ENCODE measurements around the gene SMTN. TPM values are rescaled to one million over a fixed set of nuclear protein-coding genes. Genes with fewer than 3 reads are reported as not detected.

The SMTN gene
- total RNA-seq, 2 experiments from 2014 or later, result 2.9 TPM

DNA sequence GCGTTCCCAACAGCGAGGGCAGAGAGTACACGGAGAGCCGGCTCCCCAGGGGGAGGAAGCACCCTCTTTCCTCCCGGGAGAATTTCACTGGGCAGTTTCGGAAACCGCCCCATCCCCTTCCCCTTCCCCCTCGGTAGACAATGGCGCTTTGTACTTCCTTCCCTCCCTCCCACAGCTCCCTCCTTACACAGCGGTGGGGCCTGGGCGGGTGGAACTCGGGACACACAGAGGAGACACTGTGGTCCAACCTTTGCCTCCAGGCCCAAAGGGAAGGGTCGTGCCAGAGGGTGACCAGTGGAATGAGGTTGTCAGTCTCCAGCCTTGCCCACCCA lies 4.3 kb downstream of the SMTN start:
- peaks cover 33% of the 10 kb centered on the region for H3K4me1 Mint-ChIP-seq (ENCODE audit: low read depth)
- H3K27ac Mint-ChIP-seq, result no peak overlapping the region
- ChIA-PET CTCF (interaction anchor here (0.6 to 1.6 kb wide), 21 partner anchors 11 to 325 kb away, joined by 3 to 21 read pairs (median 5); partner anchors contain the start of genes MORC2, PIK3IP1, SELENOM and TUG1), POLR2A (interaction anchor here (0.6 to 3.8 kb wide), 14 partner anchors 10 to 478 kb away, joined by 3 to 23 read pairs (median 4); partner anchors contain the start of genes MORC2, SELENOM, TCN2 and TUG1)
- H3K4me3 ChIP-seq (ENCODE audit: low read length), result peak overlapping the region; percentile 88
- no peaks in the 10 kb centered on the region for H3K36me3 ChIP-seq (ENCODE audit: insufficient read depth, low read length)
- H3K36me3 Mint-ChIP-seq (ENCODE audit: low read depth), result no peaks in the 10 kb centered on the region
- TF ChIP-seq, protein P1, sequence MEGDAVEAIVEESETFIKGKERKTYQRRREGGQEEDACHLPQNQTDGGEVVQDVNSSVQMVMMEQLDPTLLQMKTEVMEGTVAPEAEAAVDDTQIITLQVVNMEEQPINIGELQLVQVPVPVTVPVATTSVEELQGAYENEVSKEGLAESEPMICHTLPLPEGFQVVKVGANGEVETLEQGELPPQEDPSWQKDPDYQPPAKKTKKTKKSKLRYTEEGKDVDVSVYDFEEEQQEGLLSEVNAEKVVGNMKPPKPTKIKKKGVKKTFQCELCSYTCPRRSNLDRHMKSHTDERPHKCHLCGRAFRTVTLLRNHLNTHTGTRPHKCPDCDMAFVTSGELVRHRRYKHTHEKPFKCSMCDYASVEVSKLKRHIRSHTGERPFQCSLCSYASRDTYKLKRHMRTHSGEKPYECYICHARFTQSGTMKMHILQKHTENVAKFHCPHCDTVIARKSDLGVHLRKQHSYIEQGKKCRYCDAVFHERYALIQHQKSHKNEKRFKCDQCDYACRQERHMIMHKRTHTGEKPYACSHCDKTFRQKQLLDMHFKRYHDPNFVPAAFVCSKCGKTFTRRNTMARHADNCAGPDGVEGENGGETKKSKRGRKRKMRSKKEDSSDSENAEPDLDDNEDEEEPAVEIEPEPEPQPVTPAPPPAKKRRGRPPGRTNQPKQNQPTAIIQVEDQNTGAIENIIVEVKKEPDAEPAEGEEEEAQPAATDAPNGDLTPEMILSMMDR (IDR thresholded peaks at IDR 0.05), result peak; percentile 66
- no peak for ATAC-seq (ENCODE audit: poor library complexity)
- peak overlapping the region; percentile 65 for H3K4me3 Mint-ChIP-seq
- intact Hi-C loops (cut with DNase I, micrococcal nuclease), result loop anchor here (1.0 to 10.0 kb wide), 8 partner anchors 62 to 495 kb away; partner anchors contain the start of genes DUSP18 (in 1 of the 2) and PES1 (in 1 of the 2)
- H3K9me3 Mint-ChIP-seq, result no peaks in the 10 kb centered on the region
- DNase-seq, result peak in 1 of 14 experiments; percentile 40
- no peaks in the 10 kb centered on the region for H3K27me3 Mint-ChIP-seq
- H3K4me1 ChIP-seq (ENCODE audit: insufficient read depth, low read length), result peaks cover 53% of the 10 kb centered on the region
- no peaks in the 10 kb centered on the region for H3K9me3 ChIP-seq (ENCODE audit: control insufficient read depth in 1 of 2, insufficient read depth in 1 of 2, low read length in 2 of 2)
- H3K27me3 ChIP-seq (ENCODE audit: control insufficient read depth in 1 of 2, insufficient read depth in 2 of 2, low read length in 2 of 2), result no peaks in the 10 kb centered on the region
- no peak overlapping the region for H3K27ac ChIP-seq (ENCODE audit: low read depth in 1 of 2, low read length in 2 of 2)

DNA sequence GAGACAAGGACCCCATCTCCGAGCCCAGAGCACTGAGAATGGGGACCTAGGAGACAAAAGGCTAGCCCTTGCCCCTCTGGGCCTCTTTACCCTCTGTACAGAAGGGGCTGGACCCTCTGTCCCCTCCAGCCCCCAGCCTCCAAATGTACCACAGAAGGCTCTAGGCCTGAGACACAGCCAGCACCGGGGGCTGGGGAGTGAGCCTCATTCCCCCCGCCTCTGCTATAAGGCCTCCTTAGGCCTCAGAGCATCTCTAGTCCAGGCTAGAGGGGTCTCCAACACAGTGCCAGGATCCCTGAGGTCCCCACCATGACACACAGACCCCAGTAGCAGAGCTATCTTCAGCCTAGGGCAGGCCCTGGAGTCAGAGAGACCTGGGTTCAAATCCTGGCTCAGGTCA lies 4.8 kb downstream of the SMTN start:
- H3K27me3 Mint-ChIP-seq, result no peaks in the 10 kb centered on the region
- intact Hi-C loops (cut with DNase I, micrococcal nuclease), result loop anchor here (1.0 to 10.0 kb wide), 9 partner anchors 61 to 495 kb away; partner anchors contain the start of genes DUSP18 (in 1 of the 2), PES1 (in 1 of the 2) and SLC35E4 (in 1 of the 2)
- H3K4me1 Mint-ChIP-seq (ENCODE audit: low read depth), result peaks cover 33% of the 10 kb centered on the region
- no peaks in the 10 kb centered on the region for H3K9me3 Mint-ChIP-seq
- no peaks in the 10 kb centered on the region for H3K36me3 Mint-ChIP-seq (ENCODE audit: low read depth)
- H3K36me3 ChIP-seq (ENCODE audit: insufficient read depth, low read length), result no peaks in the 10 kb centered on the region
- H3K27me3 ChIP-seq (ENCODE audit: control insufficient read depth in 1 of 2, insufficient read depth in 2 of 2, low read length in 2 of 2), result no peaks in the 10 kb centered on the region
- TF ChIP-seq, protein P1 (IDR thresholded peaks at IDR 0.05), result no peak
- no peak for ATAC-seq (ENCODE audit: poor library complexity)
- CTCF ChIA-PET, result interaction anchor here (1.6 kb wide), 1 partner anchor 166 kb away, joined by 9 read pairs; no protein-coding TSS in a partner anchor
- H3K4me1 ChIP-seq (ENCODE audit: insufficient read depth, low read length), result peaks cover 48% of the 10 kb centered on the region
- no peaks in the 10 kb centered on the region for H3K9me3 ChIP-seq (ENCODE audit: control insufficient read depth in 1 of 2, insufficient read depth in 1 of 2, low read length in 2 of 2)
- peak overlapping the region; percentile 54 for H3K4me3 Mint-ChIP-seq
- no peak overlapping the region for H3K27ac ChIP-seq (ENCODE audit: low read depth in 1 of 2, low read length in 2 of 2)
- DNase-seq, result no peak
- H3K27ac Mint-ChIP-seq, result no peak overlapping the region
- POLR2A ChIA-PET, result interaction anchor here (1.5 to 3.8 kb wide), 3 partner anchors 22 to 145 kb away, joined by 13 to 23 read pairs (median 22); partner anchors contain the start of genes MORC2, SELENOM and TUG1
- no peak overlapping the region for H3K4me3 ChIP-seq (ENCODE audit: low read length)

DNA sequence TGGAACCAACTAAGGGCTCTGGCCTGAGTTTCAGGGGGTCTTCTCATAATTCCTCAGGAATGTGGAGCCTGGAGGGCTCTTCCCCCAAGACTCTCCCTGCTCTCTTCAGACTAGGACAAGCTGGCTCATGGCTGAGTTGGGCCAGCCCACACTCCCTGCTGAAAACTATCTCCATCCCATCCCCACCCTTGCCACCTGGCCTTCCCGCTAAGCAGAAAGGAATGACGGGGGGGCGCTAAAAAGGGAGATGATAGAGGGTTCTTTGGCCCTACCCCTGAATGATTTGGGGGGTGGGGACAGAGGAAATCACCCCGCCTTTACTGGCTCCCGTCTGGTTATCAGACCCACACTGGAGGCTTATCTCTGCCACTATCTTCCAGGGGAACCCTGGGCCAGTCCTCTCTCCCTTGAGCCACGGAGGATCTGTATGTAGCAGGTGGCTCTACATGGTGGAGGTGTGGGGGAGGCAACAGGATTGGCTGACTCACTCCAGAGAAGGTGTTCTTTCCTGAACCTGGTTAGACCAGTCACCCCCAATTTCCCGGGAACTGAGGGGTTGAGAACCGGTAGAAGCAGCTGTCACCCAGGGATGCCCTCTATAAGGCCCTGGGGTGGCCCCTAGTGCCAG lies 5.7 kb downstream of the SMTN start:
- peak overlapping the region; percentile 39 for H3K4me3 Mint-ChIP-seq
- no peaks in the 10 kb centered on the region for H3K9me3 Mint-ChIP-seq
- H3K4me3 ChIP-seq (ENCODE audit: low read length), result no peak overlapping the region
- no peak for ATAC-seq (ENCODE audit: poor library complexity)
- no peaks in the 10 kb centered on the region for H3K36me3 Mint-ChIP-seq (ENCODE audit: low read depth)
- intact Hi-C loops (cut with DNase I, micrococcal nuclease), result loop anchor here (1.0 to 10.0 kb wide), 5 partner anchors 60 to 452 kb away; partner anchors contain the start of genes DUSP18 (in 1 of the 2) and SLC35E4 (in 1 of the 2)
- peaks cover 27% of the 10 kb centered on the region for H3K4me1 Mint-ChIP-seq (ENCODE audit: low read depth)
- H3K27ac ChIP-seq (ENCODE audit: low read depth in 1 of 2, low read length in 2 of 2), result no peak overlapping the region
- no peak for DNase-seq
- TF ChIP-seq, protein P1 (IDR thresholded peaks at IDR 0.05), result no peak
- no peak overlapping the region for H3K27ac Mint-ChIP-seq
- ChIA-PET POLR2A (no interaction called here), CTCF (no interaction called here)
- no peaks in the 10 kb centered on the region for H3K27me3 Mint-ChIP-seq
- H3K36me3 ChIP-seq (ENCODE audit: insufficient read depth, low read length), result no peaks in the 10 kb centered on the region
- no peaks in the 10 kb centered on the region for H3K9me3 ChIP-seq (ENCODE audit: control insufficient read depth in 1 of 2, insufficient read depth in 1 of 2, low read length in 2 of 2)
- H3K27me3 ChIP-seq (ENCODE audit: control insufficient read depth in 1 of 2, insufficient read depth in 2 of 2, low read length in 2 of 2), result no peaks in the 10 kb centered on the region
- H3K4me1 ChIP-seq (ENCODE audit: insufficient read depth, low read length), result peaks cover 40% of the 10 kb centered on the region
